CD4-positive, alpha-beta T cell treated with Interleukin-15 for 4 hours (primary cell): ENCODE measurements around the gene SMG7.
"Not testable (repeated sequence)": the region's sequence is repeated elsewhere in the genome, so short reads cannot be mapped to it uniquely, and the experiment has no call there.

Experiments
- DNase-seq: peaks from one replicate; pipeline ENCODE4 v3.0.0-alpha.2; 2020; ENCODE audit warnings: low spot score

The SMG7 gene

GRCh38 chr1:183472488-183473216 is at the start of gene SMG7:
Gene SMG7, plus strand, starts transcription at chr1:183472499. Its CDS starts 122 bp downstream, at chr1:183472621.
- peak; percentile 32 for DNase-seq

DNA sequence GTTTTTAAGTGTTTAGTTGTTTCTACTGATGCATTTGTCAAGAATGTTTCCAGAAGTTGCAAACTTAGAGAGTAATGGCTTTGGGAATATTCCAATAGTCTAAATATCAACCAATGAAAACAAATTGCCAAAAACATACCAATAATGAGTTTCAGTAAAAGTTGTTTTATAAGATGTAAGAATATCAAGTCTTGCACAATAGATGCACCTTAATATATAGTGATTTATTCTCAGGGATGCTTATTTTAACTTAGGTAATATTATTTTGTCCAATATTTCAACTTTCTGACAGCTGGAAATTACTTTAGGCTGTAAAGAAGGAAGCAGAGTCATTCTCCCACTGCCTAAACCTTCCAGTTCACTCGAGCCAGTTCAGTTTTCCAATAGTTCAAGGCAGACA is 48.8 kb upstream of the SMG7 start:
- DNase-seq, result no peak

DNA sequence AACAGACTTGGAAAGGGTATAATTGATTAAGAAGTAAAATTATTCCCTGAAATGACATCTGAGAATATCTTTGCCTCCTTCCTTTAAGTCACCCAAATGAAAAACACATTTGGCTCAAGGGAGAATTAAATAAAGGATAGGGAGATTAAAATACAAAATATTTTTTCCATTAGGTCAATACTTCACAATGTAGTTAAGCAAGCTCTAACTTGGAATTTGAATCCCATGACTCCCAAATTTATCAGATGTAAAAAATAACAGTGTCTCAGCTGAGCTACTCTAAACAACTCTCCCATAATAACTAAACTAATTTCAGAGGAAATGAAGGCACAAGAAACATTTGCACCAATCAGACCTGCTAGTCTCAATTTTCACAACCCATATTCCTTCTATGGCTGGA is 47.6 kb upstream of the SMG7 start:
- DNase-seq, result no peak

GRCh38 chr1:183427591-183427990 is 44.7 kb upstream of the SMG7 start:
- DNase-seq, result not testable (repeated sequence)

DNA sequence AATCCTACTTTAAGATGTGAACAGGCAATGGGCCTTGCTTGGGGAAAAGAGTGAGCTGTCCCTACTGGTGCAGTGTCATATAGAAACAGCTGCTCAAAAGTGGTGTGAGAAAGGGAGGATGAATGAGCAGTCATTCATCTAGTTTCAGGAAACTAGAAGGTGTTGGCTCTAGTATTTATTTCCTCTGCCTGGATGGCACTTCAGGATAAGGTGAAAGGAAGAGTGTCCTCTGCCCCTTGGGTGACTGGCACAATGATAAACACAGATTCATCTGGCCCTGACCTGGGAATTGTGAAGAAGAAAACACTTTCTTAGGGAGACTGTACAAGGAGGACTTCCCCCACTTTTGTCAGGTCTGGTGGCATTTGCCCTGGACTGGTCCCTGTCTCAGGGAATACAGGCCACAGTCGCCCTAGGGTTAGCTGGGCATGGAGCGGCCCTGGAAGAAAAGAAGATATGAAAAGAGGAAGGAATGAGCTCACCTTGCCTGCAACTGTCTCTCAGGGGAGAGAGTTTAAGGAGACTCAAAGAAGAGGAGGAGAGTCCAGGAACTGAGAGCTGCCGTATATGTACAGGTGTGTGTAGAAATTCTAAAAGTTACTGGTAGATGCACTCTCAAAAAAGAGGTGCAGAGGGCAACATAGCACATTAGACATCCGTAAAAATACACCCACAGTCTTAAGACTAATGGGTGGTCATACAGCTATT is 40.3 kb upstream of the SMG7 start:
- DNase-seq, result no peak

GRCh38 chr1:183432548-183432875 is 39.8 kb upstream of the SMG7 start:
- DNase-seq, result no peak

DNA sequence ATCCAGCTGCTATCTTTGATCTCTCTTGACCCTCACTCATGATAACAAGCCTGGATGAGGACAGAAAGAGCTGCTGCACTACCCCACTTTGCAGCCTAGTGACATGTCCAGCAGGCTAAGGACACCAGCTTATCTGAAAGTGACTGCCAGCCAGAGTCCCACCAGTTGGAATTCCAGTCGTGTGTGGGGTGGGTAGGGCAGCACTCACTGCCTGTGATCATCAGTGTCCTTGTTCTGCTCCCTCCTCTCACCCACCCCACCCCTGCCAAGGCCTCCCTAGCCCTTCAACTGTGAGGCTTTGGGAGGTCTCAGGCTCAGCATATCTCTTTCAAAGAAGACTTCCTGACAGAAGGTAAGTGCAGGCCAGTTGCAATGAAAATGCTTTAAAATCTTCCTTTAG is 38.6 kb upstream of the SMG7 start:
- DNase-seq, result no peak

DNA sequence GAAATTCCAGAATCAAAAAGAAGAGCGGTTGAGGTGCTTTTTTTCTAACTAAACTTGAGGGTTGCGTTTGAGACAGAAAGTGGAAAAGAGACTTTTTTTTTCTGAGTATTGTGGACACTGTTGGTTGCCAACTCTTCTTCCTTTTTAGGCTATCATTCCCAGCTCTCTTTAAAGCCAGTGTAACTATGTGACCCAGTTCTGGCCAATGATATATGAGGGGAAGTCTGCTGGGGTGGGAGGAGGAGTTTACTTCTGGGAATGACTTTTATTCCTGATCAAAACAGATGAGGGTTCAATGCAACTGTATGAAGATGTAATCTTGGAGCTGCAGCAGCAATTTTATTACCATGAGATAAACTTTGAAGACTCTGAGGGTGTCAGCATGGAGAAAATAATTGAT is 36.8 kb upstream of the SMG7 start:
- no peak for DNase-seq

DNA sequence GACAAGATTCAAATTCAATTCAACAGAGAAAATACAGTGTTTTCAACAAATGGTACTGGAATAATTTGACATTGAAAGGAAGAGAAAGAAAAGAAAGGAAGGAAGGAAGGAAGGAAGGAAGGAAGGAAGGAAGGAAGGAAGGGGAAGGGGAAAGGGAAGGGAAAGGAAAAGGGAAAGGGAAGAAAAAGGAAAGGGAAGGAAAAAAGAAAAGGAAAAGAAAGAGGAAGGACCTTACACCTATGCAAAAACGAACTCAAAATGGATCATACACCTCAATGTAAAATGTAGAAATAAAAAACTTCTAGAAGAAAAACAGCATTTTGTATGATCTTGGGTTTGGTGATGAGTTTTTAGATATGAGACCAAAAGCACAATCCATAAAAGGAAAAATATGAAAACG is 34.2 kb upstream of the SMG7 start:
- DNase-seq, result no peak

- DNase-seq, result no peak
Observed at GRCh38 chr1:183443011-183443410, 29.3 kb upstream of the SMG7 start.

- no peak for DNase-seq
Observed at GRCh38 chr1:183443466-183443865, 28.8 kb upstream of the SMG7 start.

GRCh38 chr1:183444243-183444642 is 28.1 kb upstream of the SMG7 start:
- DNase-seq, result no peak

- no peak for DNase-seq
Observed at GRCh38 chr1:183449223-183449770, 23.0 kb upstream of the SMG7 start.

DNA sequence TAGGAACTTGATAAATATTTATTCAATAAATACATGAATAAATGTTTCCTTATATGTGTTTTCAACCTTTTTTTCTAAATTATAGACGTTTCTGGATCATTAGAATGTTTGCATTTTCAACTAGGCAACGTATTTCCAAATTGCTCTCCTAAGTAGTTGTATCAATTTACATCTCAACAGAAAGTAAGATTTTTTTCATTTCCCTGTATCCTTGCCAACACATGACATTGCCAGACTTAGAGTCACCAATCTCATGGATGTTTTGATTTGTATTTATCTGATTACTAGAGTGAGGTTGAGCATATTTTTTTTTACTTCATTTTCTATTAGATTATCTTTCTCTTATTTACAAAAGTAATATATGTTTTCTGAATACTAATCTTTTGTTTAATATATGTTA is 22.2 kb upstream of the SMG7 start:
- no peak for DNase-seq

DNA sequence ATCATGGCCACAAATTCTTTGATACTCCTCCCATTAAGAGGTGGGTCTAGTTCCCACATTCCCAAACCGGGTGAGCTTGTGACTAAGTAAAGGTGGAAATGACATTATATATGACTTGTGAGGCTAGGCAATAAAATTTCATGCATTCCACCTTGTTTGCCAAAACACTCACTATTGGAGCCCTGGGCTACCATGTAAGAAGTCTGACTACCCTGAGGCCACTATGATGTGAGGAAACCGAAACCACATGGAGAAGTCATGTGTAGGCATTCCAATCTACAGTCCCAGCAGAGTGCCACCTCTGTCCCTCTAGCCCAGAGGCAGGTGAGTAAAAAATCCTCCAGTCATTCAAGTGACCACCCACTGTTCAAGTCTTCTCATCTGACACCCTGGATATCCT is 17.9 kb upstream of the SMG7 start:
- DNase-seq, result no peak

DNA sequence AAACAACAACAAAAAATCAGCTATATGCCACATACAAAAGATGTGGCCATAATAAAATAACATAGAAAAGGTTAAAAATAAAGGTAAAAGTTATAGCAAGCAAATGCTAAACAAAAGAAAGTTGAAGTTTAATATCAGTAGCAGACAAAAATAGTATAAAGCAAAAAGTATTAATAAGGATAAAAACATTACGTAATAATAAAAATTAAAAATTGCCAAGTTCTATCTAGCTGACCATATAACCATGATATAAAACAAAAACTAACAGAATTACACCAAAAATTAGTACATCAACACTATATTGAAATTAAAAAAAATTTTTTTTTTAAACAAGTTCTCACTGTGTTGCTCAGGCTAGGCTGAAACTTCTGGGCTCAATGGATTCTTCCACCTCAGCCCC is 15.5 kb upstream of the SMG7 start:
- DNase-seq, result no peak

GRCh38 chr1:183457449-183457848 is 14.8 kb upstream of the SMG7 start:
- DNase-seq, result no peak

GRCh38 chr1:183460596-183460995 is 11.7 kb upstream of the SMG7 start:
- no peak for DNase-seq

GRCh38 chr1:183461350-183461749 is 10.9 kb upstream of the SMG7 start:
- no peak for DNase-seq

DNA sequence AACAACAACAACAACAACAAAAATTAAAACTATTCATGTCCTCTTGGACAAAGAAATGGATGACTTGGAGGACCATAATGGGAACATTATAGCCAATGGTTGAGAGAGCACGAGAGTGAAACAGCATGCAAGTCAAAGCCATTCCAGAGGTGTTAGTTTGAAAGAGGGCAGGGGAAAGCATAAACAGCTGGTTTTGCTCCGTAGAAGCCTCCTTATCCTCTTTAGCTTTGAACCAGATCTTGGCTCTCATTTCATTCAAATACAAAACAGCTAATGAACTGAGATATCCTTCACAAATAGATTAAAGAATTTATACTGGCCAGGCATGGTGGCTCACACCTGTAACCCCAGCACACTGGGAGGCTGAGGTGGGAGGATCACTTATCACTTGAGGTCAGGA is 8.7 kb upstream of the SMG7 start:
- no peak for DNase-seq

GRCh38 chr1:183466781-183467180 is 5.5 kb upstream of the SMG7 start:
- no peak for DNase-seq

GRCh38 chr1:183467687-183468086 is 4.6 kb upstream of the SMG7 start:
- no peak for DNase-seq

DNA sequence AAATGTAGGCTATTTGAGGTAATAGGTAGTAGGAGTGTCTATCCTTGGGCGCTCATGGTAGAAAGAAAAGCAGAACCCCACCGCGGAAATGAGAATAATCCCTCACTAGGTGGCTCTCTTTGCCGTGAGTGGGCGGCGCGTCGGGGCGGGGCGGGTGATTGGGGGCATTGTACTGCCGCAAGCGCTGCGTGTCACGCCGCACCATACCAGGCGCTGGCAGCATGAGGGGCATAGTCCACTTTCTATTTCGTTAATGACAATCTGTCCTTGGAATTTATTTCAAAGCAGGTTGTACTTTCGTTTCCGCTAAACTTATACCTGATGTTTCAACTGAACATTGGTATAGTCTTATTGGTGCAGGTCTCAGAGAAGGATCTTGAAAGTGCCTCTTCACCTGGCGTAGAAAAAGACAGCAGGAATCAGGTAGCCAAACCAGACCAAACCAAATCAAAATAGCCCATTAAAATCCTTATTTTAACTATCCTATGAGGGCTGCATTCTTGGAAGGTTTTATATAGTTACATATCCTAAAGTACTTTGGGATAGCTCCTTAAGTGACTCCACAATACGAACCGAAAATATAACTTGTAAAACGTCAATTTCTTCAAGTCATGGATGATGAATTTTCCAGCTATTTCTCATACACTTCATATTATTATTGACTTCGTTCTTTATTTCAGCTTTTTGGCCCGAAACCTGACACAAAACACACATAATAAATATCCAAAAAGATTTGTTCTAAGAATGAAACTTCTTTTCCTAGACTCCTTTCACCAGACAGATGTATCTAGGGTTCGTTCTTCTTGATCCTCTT is 1.9 kb upstream of the SMG7 start:
- peak; percentile 88 for DNase-seq
